Upper lobe of left lung (tissue), 4 donors: Measurements from ENCODE around the gene CTCF.

ENCODE experiments used
- POLR2A ChIP-seq, 4 donors: fragments of 450-650 bp; IDR thresholded peaks; one replicate each; pipeline ENCODE4 v1.5.1; 2016 to 2017; ENCODE audit warnings: antibody characterized with exemption in 4 of 4, mild to moderate bottlenecking in 2 of 4
- POLR2AphosphoS5 ChIP-seq, 2 donors: sonication (generic); formaldehyde crosslinking; IDR thresholded peaks; one replicate each; pipeline ENCODE4 v1.5.1; 2017; ENCODE audit warnings: antibody characterized with exemption in 2 of 2
- TF ChIP-seq, protein P1 (sequence below), 6 experiments: fragments of 450-650 bp in 4 of 6; fragments of 200-600 bp in 2 of 6; sonication (generic) in 2 of 6; IDR thresholded peaks; one replicate each; pipeline ENCODE4 v1.5.1; 2016 to 2019; ENCODE audit warnings: antibody characterized with exemption in 6 of 6

DNA sequence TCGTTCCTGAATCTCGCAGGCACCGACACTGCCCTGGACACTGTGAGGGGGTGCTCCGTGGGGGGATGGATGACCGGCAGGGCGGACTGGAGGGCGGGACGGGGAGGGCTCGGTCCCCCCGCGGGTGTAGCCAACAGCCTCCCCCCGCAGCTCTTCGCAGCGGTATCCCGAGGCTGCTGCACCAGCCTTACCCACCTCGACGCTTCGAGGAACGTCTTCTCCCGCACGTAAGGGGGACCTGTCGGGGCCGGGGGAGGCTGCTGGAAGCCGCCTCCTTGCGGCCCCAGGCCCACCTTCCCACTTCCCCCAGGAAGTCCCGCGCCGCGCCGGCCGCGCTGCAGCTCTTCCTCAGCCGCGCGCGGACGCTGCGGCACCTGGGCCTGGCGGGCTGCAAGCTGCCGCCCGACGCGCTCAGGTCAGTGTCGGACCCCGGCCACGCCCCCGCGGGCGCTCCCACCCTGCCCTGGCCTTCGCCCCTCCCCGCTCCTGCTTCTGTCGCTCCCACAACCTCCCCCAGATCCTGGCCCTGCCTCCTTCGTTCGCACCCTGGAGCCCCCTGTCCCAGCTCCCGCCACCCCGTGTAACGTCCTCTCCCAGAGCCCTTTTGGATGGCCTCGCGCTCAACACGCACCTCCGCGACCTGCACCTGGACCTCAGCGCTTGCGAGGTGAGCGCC is 85.9 kb downstream of the CTCF start:
- TF ChIP-seq POLR2A (IDR thresholded peaks at IDR 0.05) = no peak
- no peak for TF ChIP-seq POLR2AphosphoS5 (IDR thresholded peaks at IDR 0.05)
- TF ChIP-seq, protein P1, sequence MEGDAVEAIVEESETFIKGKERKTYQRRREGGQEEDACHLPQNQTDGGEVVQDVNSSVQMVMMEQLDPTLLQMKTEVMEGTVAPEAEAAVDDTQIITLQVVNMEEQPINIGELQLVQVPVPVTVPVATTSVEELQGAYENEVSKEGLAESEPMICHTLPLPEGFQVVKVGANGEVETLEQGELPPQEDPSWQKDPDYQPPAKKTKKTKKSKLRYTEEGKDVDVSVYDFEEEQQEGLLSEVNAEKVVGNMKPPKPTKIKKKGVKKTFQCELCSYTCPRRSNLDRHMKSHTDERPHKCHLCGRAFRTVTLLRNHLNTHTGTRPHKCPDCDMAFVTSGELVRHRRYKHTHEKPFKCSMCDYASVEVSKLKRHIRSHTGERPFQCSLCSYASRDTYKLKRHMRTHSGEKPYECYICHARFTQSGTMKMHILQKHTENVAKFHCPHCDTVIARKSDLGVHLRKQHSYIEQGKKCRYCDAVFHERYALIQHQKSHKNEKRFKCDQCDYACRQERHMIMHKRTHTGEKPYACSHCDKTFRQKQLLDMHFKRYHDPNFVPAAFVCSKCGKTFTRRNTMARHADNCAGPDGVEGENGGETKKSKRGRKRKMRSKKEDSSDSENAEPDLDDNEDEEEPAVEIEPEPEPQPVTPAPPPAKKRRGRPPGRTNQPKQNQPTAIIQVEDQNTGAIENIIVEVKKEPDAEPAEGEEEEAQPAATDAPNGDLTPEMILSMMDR (IDR thresholded peaks at IDR 0.05) = no peak
